Endometrial microvascular endothelial cells (primary cell): ENCODE results near the gene VGLL3. TPM values are rescaled to one million over a fixed set of nuclear protein-coding genes. Genes with fewer than 3 reads are reported as not detected.

Source experiments
- in situ Hi-C: cut with HindIII; loops from 2 replicates; pipeline ENCODE4 v1.10.0; 2017; ENCODE audit warnings: low sequenced_read_pairs, low pct_unique_long_range_greater_than_20kb; ENCODE audit errors: inconsistent ontology term
- total RNA-seq: library from RNA; depleted of rRNA; stranded (reverse); fragments of >200 nt; gene quantifications from one replicate; pipeline ENCODE4 v1.2.3, GENCODE V29; 2015; ENCODE audit errors: inconsistent ontology term

VGLL3 gene
- total RNA-seq, 1 donor from 2014 or later = 5.9 TPM

DNA sequence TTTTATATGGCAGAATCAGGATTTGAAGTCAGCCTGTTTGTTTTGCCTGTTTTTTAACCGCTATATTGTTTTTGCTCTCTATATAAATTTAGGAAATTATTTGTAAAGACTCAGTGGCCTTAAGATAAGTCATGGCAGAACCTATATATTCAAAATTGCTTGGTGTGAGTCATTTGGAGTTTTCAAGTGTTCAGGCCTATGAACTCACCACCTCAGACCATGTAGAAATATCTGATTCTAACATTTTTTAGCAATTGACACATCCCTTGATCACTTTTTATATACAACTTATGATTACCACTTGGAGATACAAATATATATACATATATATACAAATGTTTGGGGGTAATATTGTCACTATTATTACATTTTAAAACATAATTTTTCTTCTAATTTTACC is 95.7 kb downstream of the VGLL3 start:
- in situ Hi-C loops = no loop called here

- in situ Hi-C loops = no loop called here
These were observed 100.1 kb downstream of the VGLL3 start for GRCh38 chr3:86890741-86891396.

Other genes with a start within 250 kb of the VGLL3 start
- gene CHMP2B, start 236.2 kb upstream of the VGLL3 start, total RNA-seq = 23.1 TPM